HEK293T (cell line): ENCODE measurements around the gene BCL7B.

Experiments used
- FOXA1 ChIP-seq: fragments of 450-650 bp; IDR thresholded peaks from 2 replicates; pipeline ENCODE4 v1.6.1; 2016; ENCODE audit warnings: mild to moderate bottlenecking
- FOXK2 ChIP-seq: fragments of 450-650 bp; IDR thresholded peaks from 2 replicates; pipeline ENCODE4 v1.6.1; 2016; ENCODE audit warnings: mild to moderate bottlenecking
- SP1 ChIP-seq: fragments of 450-650 bp; IDR thresholded peaks from 2 replicates; pipeline ENCODE4 v1.6.1; 2017
- TARDBP ChIP-seq: fragments of 450-650 bp; IDR thresholded peaks from 2 replicates; pipeline ENCODE4 v1.6.1; 2016

DNA sequence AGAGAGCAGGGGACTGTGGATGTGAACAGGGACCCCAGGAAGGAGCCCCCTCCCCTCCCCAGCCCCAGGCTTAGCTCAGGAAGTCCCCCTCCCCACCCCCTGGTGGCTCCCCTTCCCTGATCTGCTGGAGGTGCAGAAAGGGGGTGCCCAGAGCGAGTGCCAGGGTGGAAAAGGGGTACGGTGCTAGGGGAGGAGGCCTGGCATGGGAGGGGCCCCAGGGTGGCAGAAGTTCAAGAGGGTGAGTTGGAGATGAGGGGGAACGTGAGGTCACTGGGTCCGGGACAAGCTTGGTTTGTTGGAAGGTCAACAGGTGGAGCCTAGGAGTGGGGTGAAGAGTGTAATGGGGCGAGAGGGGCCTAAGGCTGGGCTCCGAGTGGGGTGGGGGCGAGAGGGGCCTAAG is 42.4 kb upstream of the BCL7B start:
- TF ChIP-seq TARDBP (no peak), FOXK2 (no peak), SP1 (no peak), FOXA1 (no peak)
